Activated naive CD4-positive, alpha-beta T cell treated with anti-CD3 and anti-CD28 coated beads, Interleukin-2, amount 10 ng/mL, durations not matched to agents 7 days and 5 days (primary cell): ENCODE results near the gene TPP1.

Experiments
- CTCF ChIA-PET: fragments of 350-600 bp; sonication (Branson Sonifier 250); formaldehyde crosslinking; loops from one replicate; lab custom pipeline; 2021; ENCODE audit warnings: antibody characterized with exemption; lab: Charles Lee
- DNase-seq: peaks from one replicate; pipeline ENCODE4 v3.0.0-alpha.2; 2020
- H3K27ac Mint-ChIP-seq: one replicate; pipeline ENCODE4 v1.8.0; 2021; ENCODE audit warnings: mild to moderate bottlenecking, moderate library complexity, mixed read lengths
- H3K27me3 Mint-ChIP-seq: one replicate; pipeline ENCODE4 v1.8.0; 2021; ENCODE audit warnings: mild to moderate bottlenecking, mixed read lengths
- H3K36me3 Mint-ChIP-seq: one replicate; pipeline ENCODE4 v1.8.0; 2021; ENCODE audit warnings: mixed read lengths
- H3K4me1 Mint-ChIP-seq: one replicate; pipeline ENCODE4 v1.8.0; 2021; ENCODE audit warnings: mixed read lengths
- H3K4me3 Mint-ChIP-seq: one replicate; pipeline ENCODE4 v1.8.0; 2021; ENCODE audit warnings: mild to moderate bottlenecking, moderate library complexity, mixed read lengths
- H3K9me3 Mint-ChIP-seq: one replicate; pipeline ENCODE4 v1.8.0; 2021; ENCODE audit warnings: mixed read lengths

Gene TPP1

DNA sequence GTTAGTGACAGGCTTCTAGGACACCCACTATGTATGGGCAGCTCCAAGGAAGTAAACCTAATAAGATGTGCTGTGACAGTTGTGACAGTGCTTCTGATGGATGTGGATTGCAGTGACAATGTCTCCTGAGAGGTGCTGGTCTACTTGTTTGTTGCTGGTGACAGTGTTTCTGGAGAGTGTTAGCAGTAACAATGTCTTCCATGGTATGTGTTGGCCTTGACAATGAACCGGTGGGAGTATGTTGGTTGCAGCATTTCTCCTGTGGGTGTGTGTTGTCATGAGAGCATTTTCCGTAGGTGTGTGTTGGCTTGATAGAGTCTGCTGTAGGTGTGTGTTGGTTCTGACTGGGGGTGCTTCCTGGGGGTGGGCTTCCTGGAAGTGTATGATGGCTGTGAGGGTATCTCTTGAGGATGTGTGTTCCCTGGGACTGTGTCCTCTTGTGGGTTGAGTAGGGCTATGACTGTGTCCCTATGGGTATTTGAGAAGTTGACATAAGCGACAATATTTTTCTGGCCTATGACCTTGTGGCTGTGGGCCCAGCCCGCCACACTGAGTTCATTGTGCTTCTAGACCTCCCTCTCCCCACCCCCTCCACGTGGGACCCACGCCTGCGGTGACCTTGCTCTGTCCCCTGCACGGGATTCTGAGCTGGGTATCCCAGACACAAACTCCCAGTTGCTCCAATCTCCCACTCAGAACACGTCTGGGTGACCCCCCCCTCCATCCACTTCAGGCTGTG is 35.2 kb upstream of the TPP1 start:
- Mint-ChIP-seq H3K4me3 (no peak overlapping the region), H3K4me1 (peaks cover 5% of the 10 kb centered on the region)
- CTCF ChIA-PET, result no interaction called here

DNA sequence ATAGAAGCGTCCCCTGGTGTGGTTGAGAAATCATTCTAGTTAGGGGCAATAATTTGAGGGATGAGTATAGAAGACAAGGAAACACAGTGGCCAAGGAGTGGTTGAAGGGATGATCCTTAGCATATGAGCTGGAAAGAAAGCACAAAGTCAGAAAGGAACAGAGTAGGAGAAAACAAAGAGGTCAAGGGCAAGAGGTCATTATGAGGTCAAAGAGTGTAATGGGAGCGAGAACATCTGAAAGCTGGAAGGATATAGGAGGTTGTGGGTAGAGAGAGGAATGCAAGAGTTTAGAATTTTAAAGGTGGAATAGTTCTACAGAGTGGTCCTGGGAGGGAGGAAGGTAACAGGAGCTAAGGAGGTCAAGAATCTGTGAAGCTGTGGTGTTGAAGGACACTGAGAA is 34.4 kb upstream of the TPP1 start:
- Mint-ChIP-seq H3K36me3 (no peaks in the 10 kb centered on the region), H3K27me3 (peaks cover 16% of the 10 kb centered on the region), H3K9me3 (no peaks in the 10 kb centered on the region), H3K4me1 (peaks cover 5% of the 10 kb centered on the region), H3K4me3 (no peak overlapping the region), H3K27ac (no peak overlapping the region)
- CTCF ChIA-PET, result no interaction called here
- no peak for DNase-seq

More for the DNA sequence above, 35.2 kb upstream of the TPP1 start:
- Mint-ChIP-seq H3K9me3 (no peaks in the 10 kb centered on the region), H3K36me3 (no peaks in the 10 kb centered on the region), H3K27me3 (peaks cover 16% of the 10 kb centered on the region), H3K27ac (no peak overlapping the region)
- DNase-seq, result no peak

DNA sequence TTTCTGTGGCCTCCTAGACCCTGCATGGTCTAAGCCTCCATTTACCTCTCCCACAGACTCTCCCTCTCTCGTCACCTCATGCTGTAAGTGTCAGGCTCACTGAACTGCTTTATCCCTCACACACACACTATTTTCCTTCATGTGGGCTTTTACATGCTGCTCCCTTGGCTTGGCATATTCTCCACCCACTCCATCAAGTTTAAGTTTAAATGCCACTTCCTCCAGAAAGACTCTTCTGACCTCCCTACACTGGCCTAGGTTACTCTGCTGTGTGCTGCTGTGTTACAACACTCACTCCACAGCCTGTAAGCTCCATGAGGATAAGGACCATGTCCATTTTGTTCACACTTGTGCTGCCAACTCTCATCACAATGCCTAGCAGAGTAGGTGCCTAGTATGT is 33.9 kb upstream of the TPP1 start:
- Mint-ChIP-seq H3K27ac (no peak overlapping the region), H3K9me3 (no peaks in the 10 kb centered on the region), H3K4me3 (no peak overlapping the region), H3K4me1 (peaks cover 5% of the 10 kb centered on the region), H3K36me3 (no peaks in the 10 kb centered on the region), H3K27me3 (peaks cover 16% of the 10 kb centered on the region)
- no peak for DNase-seq
- CTCF ChIA-PET, result interaction anchor here (2.0 kb wide), 1 partner anchor 15 kb away, joined by 7 read pairs; no protein-coding TSS in a partner anchor

DNA sequence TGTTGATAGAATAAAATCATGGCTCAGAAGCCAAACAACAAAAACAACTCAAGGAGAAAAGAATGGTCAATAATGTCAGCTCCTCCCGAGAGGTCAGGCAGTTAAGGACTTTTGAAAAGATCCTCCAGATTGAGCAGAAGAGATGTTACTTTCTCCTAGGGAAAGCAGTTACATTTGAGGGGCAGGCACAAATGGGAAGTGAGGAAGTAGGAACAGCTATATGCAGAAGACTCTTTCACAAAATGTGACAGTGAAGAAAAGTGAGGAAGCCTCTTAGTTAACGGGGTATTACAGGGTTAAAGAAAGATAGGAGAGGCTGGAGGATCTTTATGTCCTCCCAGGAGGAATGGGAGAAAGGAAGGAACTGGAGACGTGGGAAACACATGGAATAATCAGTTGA is 33.0 kb upstream of the TPP1 start:
- CTCF ChIA-PET, result interaction anchor here (0.7 to 2.0 kb wide), 2 partner anchors 16 to 18 kb away, joined by 3 to 7 read pairs; no protein-coding TSS in a partner anchor
- no peaks in the 10 kb centered on the region for H3K9me3 Mint-ChIP-seq
- no peak for DNase-seq

DNA sequence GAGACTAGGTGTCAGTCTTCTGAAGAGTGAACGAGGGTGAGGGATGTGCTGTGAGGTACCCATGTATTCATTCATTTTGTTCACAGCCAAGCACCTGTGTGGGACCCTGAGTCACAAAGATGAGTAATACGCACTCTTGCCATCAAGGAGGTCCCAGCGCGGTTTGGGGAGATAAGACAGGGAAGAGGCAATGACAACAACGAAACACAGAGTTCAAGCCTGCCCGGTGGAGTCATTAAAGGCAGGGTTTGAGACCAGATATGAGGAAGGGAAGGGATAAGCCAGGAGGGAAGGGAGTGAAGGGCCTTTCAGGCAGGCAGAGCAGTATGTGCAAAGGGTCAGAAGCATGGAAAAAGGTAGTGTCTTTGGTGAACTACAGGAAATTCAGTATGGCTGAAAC is 31.8 kb upstream of the TPP1 start:
- Mint-ChIP-seq H3K9me3 (no peaks in the 10 kb centered on the region), H3K4me1 (peaks cover 1% of the 10 kb centered on the region), H3K27ac (no peak overlapping the region), H3K4me3 (no peak overlapping the region), H3K27me3 (peaks cover 3% of the 10 kb centered on the region), H3K36me3 (no peaks in the 10 kb centered on the region)
- DNase-seq, result no peak
- CTCF ChIA-PET, result no interaction called here

More for the DNA sequence above, 33.0 kb upstream of the TPP1 start:
- H3K27me3 Mint-ChIP-seq, result peaks cover 15% of the 10 kb centered on the region
- H3K4me3 Mint-ChIP-seq, result no peak overlapping the region
- no peaks in the 10 kb centered on the region for H3K36me3 Mint-ChIP-seq
- H3K4me1 Mint-ChIP-seq, result peaks cover 5% of the 10 kb centered on the region
- H3K27ac Mint-ChIP-seq, result no peak overlapping the region

DNA sequence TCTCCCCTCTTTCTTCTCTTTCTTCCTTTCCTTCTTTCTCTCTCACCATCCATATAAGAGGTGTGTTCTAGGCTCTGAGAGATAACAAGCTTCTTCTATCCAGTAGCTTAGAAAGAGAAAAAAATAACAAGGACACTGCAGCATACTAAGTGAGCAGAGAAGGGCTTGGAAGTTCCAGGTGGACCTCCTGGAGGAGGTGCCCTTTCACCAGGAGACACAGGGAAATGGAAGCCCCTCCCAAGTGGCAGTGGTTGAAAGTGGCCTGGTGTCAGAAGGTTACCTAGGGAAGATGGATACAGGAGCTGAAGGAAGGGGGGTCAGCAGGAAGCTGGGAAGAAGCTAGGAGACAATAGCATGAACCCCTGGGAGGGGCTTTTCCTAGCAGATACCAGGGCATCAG is 30.9 kb upstream of the TPP1 start:
- Mint-ChIP-seq H3K27ac (no peak overlapping the region), H3K36me3 (no peaks in the 10 kb centered on the region), H3K9me3 (no peaks in the 10 kb centered on the region), H3K4me3 (no peak overlapping the region), H3K27me3 (no peaks in the 10 kb centered on the region), H3K4me1 (no peaks in the 10 kb centered on the region)
- CTCF ChIA-PET, result interaction anchor here (0.6 to 0.8 kb wide), 2 partner anchors 45 to 68 kb away, joined by 3 read pairs; no protein-coding TSS in a partner anchor
- no peak for DNase-seq

DNA sequence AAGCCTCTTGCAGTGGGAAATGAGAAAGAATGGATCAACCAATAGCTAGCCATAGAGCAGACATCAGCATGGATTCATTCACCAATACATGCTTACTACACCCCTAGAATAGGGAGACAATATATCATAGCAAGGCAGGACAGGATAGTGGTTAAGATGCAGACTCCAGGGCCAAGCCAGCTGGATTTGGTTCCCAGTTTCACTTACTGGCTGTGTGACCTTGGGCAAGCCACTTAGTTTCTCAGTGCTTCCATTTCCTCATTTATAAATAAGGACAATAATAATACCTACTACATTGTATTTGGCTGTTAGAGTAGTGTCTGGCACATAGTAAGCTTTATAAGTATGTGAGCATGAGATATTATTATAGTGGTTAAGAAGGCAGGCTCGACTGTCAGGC is 29.3 kb upstream of the TPP1 start:
- CTCF ChIA-PET, result interaction anchor here (1.1 kb wide), 1 partner anchor 107 kb away, joined by 3 read pairs; no protein-coding TSS in a partner anchor
- DNase-seq, result no peak
- Mint-ChIP-seq H3K36me3 (no peaks in the 10 kb centered on the region), H3K9me3 (no peaks in the 10 kb centered on the region), H3K4me1 (no peaks in the 10 kb centered on the region), H3K27me3 (no peaks in the 10 kb centered on the region), H3K4me3 (no peak overlapping the region), H3K27ac (no peak overlapping the region)

DNA sequence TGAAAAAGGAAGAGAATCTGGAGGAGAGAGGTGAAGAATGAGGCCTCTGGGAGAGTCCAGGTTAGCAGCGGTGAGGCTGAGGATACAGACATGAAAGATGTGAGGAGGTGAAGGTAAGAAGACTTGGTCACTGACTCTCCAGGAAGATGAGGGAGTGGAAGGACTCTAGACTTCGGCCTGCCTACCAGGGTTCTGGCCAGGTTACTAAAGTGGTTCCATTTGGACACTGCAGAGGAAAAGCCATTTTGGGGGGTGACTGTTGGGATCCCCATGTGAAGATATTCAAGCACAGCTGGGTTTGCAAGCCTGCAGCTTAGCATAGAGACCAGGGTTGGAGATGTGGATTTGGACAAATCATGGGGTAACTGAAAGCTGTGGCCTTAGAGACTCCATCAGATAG is 28.6 kb upstream of the TPP1 start:
- no peak overlapping the region for H3K4me3 Mint-ChIP-seq
- DNase-seq, result no peak
- CTCF ChIA-PET, result interaction anchor here (1.3 to 1.6 kb wide), 3 partner anchors 9 to 43 kb away, joined by 4 to 5 read pairs (median 4); no protein-coding TSS in a partner anchor
- H3K4me1 Mint-ChIP-seq, result no peaks in the 10 kb centered on the region
- H3K9me3 Mint-ChIP-seq, result no peaks in the 10 kb centered on the region
- no peak overlapping the region for H3K27ac Mint-ChIP-seq
- H3K27me3 Mint-ChIP-seq, result no peaks in the 10 kb centered on the region
- H3K36me3 Mint-ChIP-seq, result no peaks in the 10 kb centered on the region

DNA sequence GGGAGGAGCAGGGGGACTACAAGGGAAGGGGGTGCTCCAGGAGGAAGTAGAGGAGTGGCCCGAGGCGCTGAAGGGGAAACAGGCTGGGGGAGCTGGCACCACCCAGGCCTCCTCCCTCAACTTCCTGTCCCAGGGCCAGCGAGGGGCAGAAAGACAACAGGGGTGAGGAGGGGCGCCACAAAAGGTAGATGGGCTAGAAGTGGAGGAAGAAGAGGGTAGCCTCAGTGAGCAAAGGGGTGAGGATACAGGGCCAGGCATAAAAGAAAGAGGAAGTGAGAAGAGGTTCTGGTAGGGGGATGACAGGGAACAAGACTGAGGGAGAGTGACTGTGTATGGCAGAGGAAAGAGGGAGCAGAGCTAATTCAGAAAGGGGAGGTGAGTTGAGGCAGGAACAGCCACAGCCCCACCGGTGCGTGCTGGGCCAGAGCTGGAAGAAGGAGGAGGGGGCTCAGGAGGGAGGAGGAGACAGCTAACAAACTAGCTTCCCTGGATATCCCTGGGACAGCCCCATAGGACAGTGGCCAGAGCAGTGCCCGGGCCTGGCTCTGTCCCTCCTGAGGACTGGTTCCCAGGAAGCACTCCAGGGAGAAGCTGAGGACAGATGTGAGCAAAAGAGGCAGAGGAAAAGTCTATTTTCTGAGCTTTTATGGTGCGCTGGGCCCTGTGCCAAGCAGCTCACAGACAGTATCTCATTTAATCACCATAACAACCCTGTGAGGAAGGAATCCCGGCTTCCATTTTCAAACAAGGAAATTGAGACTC is 27.9 kb upstream of the TPP1 start:
- CTCF ChIA-PET, result interaction anchor here (1.3 to 1.6 kb wide), 3 partner anchors 10 to 42 kb away, joined by 4 to 5 read pairs (median 4); no protein-coding TSS in a partner anchor
- Mint-ChIP-seq H3K4me3 (no peak overlapping the region), H3K9me3 (no peaks in the 10 kb centered on the region), H3K4me1 (no peaks in the 10 kb centered on the region), H3K27me3 (no peaks in the 10 kb centered on the region), H3K27ac (no peak overlapping the region), H3K36me3 (no peaks in the 10 kb centered on the region)
- peak; percentile 63 for DNase-seq

DNA sequence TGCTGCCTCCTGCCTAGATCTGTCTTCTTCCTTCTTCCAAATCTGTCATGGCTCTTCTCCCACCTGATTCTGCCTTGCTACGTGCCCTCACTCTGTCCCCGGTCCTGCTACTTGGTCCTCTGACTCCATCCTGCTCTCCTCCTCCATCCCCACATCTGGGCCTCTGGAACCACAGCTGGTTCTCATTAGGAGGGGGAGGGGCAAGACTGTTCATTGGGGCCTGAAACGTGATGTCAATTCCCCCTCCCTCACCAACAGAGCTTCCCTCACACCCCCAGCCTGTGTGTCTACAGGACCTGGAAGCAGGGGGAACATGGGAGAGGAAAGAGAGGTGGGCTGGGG is 27.3 kb upstream of the TPP1 start:
- Mint-ChIP-seq H3K4me1 (no peaks in the 10 kb centered on the region), H3K4me3 (no peak overlapping the region), H3K27ac (no peak overlapping the region), H3K27me3 (no peaks in the 10 kb centered on the region), H3K9me3 (no peaks in the 10 kb centered on the region), H3K36me3 (no peaks in the 10 kb centered on the region)
- CTCF ChIA-PET, result interaction anchor here (1.3 to 1.6 kb wide), 3 partner anchors 11 to 42 kb away, joined by 4 to 5 read pairs (median 4); no protein-coding TSS in a partner anchor
- DNase-seq, result no peak

DNA sequence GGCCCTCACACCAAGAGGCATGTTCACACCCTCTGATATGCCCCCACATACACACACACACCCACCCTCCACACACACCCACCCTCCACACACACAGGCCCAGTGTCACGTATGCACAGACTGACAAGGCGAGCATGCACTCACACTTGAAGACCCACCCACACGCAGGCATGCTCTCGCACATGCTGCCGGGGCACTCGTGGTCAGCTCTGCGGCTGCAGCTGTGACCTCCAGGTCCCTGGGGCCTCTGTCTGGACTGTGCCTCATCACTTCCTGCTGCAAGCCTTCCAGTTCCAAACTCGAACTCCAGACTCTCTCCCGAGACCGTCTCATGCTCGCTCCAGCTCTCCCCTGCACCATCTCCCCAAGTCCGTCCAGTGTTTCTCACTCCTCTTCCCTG is 26.8 kb upstream of the TPP1 start:
- H3K36me3 Mint-ChIP-seq, result no peaks in the 10 kb centered on the region
- no peak for DNase-seq
- H3K27ac Mint-ChIP-seq, result no peak overlapping the region
- no peaks in the 10 kb centered on the region for H3K27me3 Mint-ChIP-seq
- H3K9me3 Mint-ChIP-seq, result no peaks in the 10 kb centered on the region
- H3K4me3 Mint-ChIP-seq, result no peak overlapping the region
- CTCF ChIA-PET, result interaction anchor here (1.6 kb wide), 1 partner anchor 41 kb away, joined by 4 read pairs; no protein-coding TSS in a partner anchor
- H3K4me1 Mint-ChIP-seq, result no peaks in the 10 kb centered on the region

DNA sequence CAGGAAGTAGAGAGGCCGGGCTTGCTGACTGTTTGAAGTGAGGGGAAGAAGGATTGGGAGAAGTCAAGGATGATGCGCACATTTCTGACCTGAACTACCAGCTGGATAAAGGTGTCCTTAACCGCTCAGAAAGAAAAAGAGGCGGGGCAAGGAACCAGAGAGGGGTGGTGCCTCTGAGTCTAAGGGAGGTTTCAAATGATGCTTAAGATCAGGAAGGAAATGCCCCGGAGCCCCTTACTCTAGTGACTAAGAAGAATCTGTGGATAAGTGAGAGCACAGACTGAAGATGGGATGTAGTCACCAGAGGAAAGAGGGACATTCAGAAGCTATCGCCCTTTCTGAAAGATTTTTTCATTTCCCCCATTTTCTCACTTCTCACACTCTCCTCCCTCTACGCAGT is 23.7 kb upstream of the TPP1 start:
- Mint-ChIP-seq H3K9me3 (no peaks in the 10 kb centered on the region), H3K27me3 (no peaks in the 10 kb centered on the region)
- CTCF ChIA-PET, result interaction anchor here (1.3 kb wide), 1 partner anchor 24 kb away, joined by 3 read pairs; no protein-coding TSS in a partner anchor

DNA sequence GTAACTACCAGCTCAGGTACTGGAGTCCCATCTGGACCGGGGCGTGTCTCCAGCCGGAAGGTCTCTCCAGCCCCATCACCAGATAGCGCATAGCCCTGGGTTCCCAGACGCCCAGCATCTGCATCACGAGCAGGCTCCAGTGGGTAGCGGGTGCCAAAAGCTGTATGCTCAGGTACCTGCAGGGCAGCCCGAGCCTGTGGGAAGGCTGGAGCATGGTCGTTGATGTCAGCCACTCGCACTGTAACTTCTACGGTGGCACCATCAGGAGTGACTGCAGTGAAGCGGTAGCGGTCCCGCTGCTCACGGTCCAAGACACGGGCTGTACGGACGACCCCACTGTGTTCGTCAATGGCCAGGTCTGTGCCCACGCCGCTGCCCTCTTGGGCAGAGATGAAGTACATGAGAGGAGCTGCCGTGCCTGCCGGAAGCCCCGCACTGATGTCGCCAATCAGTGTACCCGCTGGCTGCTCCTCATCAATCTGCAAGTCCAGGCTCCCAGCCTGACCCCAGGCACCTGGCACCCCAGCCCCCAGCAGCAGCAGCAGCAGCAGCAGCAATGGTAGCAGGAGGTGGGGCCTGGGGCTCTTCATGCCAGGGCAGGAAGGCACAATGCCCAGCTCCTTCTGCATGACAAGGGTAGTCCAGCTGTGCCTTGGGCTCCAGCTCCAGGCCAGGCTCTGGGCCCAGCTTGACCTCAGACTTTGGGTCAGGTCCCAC is 21.9 kb upstream of the TPP1 start:
- CTCF ChIA-PET, result interaction anchor here (1.1 kb wide), 1 partner anchor 37 kb away, joined by 3 read pairs; the partner anchor contains the start of gene ILK

More for the DNA sequence above, 23.7 kb upstream of the TPP1 start:
- H3K36me3 Mint-ChIP-seq, result no peaks in the 10 kb centered on the region
- DNase-seq, result no peak
- H3K27ac Mint-ChIP-seq, result no peak overlapping the region
- H3K4me3 Mint-ChIP-seq, result no peak overlapping the region
- peaks cover 4% of the 10 kb centered on the region for H3K4me1 Mint-ChIP-seq

More for the DNA sequence above, 21.9 kb upstream of the TPP1 start:
- Mint-ChIP-seq H3K4me3 (no peak overlapping the region), H3K27ac (no peak overlapping the region), H3K36me3 (no peaks in the 10 kb centered on the region), H3K27me3 (no peaks in the 10 kb centered on the region), H3K4me1 (peaks cover 4% of the 10 kb centered on the region), H3K9me3 (no peaks in the 10 kb centered on the region)
- no peak for DNase-seq
